ENCODE results near the gene NFE2L3. TPM values are rescaled to one million over a fixed set of nuclear protein-coding genes. Genes with fewer than 3 reads are reported as not detected.

Gene NFE2L3
- total and polyA plus RNA-seq, 9 of the 15 experiments (the other 6 are each of a cell fraction or from before 2014, with no cell fraction given): 2.9 to 16.9 (median 12.4) TPM

DNA sequence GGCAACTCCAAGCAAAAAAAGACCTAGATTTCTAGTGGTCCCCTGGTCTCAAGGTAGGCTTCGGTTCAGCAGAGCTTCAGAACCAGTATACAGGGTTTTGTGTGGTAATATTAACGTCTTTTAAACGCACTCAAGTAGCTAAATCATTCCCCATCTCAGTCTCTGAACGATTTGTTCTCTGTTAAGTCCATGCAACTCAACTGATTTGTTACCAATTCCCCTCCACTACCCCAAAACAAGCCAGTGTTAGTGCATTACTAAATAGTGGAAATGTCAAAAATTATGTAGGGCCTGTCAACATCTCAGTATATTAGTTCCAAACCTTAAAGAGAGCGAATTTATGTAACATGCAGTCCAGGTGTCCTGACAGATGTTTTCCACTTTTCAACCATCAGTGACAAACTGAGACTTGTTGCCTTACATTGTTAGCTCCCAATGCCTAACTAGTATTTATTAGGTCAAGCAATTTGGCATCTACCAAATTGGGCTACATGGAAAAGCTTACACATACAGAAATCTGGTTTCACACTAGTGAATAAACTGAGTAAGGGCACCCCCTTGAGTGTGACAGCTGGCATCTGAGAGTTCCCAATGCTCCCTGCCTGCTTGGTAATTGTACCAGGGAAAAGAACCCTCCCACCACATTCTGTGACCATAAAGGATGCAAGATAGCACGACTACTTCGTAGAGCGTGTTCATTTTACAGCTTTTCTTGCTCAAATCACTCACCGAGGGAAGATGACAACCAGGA is 36.4 kb downstream of the NFE2L3 start:
- intact Hi-C loops (cut with micrococcal nuclease) (no loop called here), in situ Hi-C loops (cut with MboI) (no loop called here)
- no peaks in the 10 kb centered on the region for H3K9me1 ChIP-seq (ENCODE audit: control insufficient read depth, insufficient read depth, low read length)
- H2AFZ ChIP-seq (ENCODE audit: low read depth, low read length): no peak overlapping the region
- peaks cover 23% of the 10 kb centered on the region for H3K79me2 ChIP-seq (ENCODE audit: control insufficient read depth, insufficient read depth, low read length)
- no peaks in the 10 kb centered on the region for H3K27me3 ChIP-seq (ENCODE audit: control insufficient read depth in 2 of 2, insufficient read depth in 2 of 2, low read length in 2 of 2)
- peaks cover 60% of the 10 kb centered on the region for H3K36me3 ChIP-seq (ENCODE audit: control insufficient read depth, insufficient read depth, low read length)
- H3K9me3 ChIP-seq (replicated peaks; ENCODE audit: control insufficient read depth, insufficient read depth, low read depth, low read length): no peaks in the 10 kb centered on the region
- WGBS (ENCODE audit: insufficient coverage, low coverage, missing lambda C conversion rate): 58% methylated on average over 9 of the region's 9 CpGs
- peaks cover 15% of the 10 kb centered on the region; the same call in 1 of the 2 replicates for H4K20me1 ChIP-seq (replicated peaks; ENCODE audit: control insufficient read depth, insufficient read depth, low read length)
- H3K4me1 ChIP-seq (replicated peaks in 1 of 2; ENCODE audit: control insufficient read depth in 2 of 2, insufficient read depth in 2 of 2, low read length in 2 of 2): peaks cover 0 to 27% of the 10 kb centered on the region in 2 experiments; a peak in 3 of 5 replicates
- ChIA-PET CTCF (ENCODE audit: low intra/inter-chr PET ratio) (interaction anchor here (0.6 kb wide), 1 partner anchor 9 kb away, joined by 3 read pairs; no protein-coding TSS in a partner anchor), POLR2A (interaction anchor here (0.5 to 4.0 kb wide), 31 partner anchors 9 to 612 kb away, joined by 3 to 80 read pairs (median 4); partner anchors contain the start of gene HNRNPA2B1)
- no peak overlapping the region for H3K4me3 ChIP-seq
- DNase-seq (ENCODE audit: extremely low read depth in 1 of 4, low spot score in 3 of 4): no peak
- no peak overlapping the region for H3K9ac ChIP-seq (ENCODE audit: insufficient read depth in 1 of 2, low read depth in 2 of 2, low read length in 2 of 2)
- peak overlapping the region; percentile 61 for H3K27ac ChIP-seq (ENCODE audit: extremely low read depth, low read depth, low read length)
- BruUV-seq (replicated peaks): no TSS peak
- H3K4me2 ChIP-seq (ENCODE audit: insufficient read depth, low read length): no peak overlapping the region
- no peak for FAIRE-seq
- peak; percentile 20 for ATAC-seq
- TF ChIP-seq SREBF2 (CRISPR knock-in tag; IDR thresholded peaks at IDR 0.05) (no peak), HDAC6 (IDR thresholded peaks at IDR 0.05; ENCODE audit: low read depth, low read length) (no peak), SRSF1 (IDR thresholded peaks at IDR 0.05; ENCODE audit: low read depth, low read length) (no peak), IRF2 (CRISPR knock-in tag; IDR thresholded peaks at IDR 0.05) (no peak), ZNF140 (CRISPR knock-in tag; IDR thresholded peaks at IDR 0.05) (no peak), SAFB2 (IDR thresholded peaks at IDR 0.05; ENCODE audit: borderline replicate concordance, low read depth, low read length, severe bottlenecking) (no peak), MAFG (tag; conservative IDR thresholded peaks at IDR 0.05) (no peak), POLR2AphosphoS5 (IDR thresholded peaks at IDR 0.05; ENCODE audit: control insufficient read depth, insufficient read depth, low read depth, low read length) (peak; percentile 91), FOXK1 (CRISPR knock-in tag; IDR thresholded peaks at IDR 0.05; ENCODE audit: borderline replicate concordance) (0 out of 2 replicates have a peak, but pooled peaks have one; percentile 23), CAMTA2 (CRISPR knock-in tag; conservative IDR thresholded peaks at IDR 0.05) (peak; percentile 58; the same call in 1 of the 2 replicates), ZNF586 (CRISPR knock-in tag; conservative IDR thresholded peaks at IDR 0.05) (0 out of 2 replicates have a peak, but pooled peaks have one; percentile 11), TCF7L2 (IDR thresholded peaks at IDR 0.05; ENCODE audit: low read depth, low read length) (no peak), NCOR1 (IDR thresholded peaks at IDR 0.05) (peak; percentile 33; the same call in 1 of the 2 replicates)
- TF ChIP-seq, protein P1, sequence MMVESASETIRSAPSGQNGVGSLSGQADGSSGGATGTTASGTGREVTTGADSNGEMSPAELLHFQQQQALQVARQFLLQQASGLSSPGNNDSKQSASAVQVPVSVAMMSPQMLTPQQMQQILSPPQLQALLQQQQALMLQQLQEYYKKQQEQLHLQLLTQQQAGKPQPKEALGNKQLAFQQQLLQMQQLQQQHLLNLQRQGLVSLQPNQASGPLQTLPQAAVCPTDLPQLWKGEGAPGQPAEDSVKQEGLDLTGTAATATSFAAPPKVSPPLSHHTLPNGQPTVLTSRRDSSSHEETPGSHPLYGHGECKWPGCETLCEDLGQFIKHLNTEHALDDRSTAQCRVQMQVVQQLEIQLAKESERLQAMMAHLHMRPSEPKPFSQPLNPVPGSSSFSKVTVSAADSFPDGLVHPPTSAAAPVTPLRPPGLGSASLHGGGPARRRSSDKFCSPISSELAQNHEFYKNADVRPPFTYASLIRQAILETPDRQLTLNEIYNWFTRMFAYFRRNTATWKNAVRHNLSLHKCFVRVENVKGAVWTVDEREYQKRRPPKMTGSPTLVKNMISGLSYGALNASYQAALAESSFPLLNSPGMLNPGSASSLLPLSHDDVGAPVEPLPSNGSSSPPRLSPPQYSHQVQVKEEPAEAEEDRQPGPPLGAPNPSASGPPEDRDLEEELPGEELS (CRISPR knock-in tag; IDR thresholded peaks at IDR 0.05; ENCODE audit: borderline replicate concordance): 0 out of 2 replicates have a peak, but pooled peaks have one; percentile 18
- TF ChIP-seq, protein P2, sequence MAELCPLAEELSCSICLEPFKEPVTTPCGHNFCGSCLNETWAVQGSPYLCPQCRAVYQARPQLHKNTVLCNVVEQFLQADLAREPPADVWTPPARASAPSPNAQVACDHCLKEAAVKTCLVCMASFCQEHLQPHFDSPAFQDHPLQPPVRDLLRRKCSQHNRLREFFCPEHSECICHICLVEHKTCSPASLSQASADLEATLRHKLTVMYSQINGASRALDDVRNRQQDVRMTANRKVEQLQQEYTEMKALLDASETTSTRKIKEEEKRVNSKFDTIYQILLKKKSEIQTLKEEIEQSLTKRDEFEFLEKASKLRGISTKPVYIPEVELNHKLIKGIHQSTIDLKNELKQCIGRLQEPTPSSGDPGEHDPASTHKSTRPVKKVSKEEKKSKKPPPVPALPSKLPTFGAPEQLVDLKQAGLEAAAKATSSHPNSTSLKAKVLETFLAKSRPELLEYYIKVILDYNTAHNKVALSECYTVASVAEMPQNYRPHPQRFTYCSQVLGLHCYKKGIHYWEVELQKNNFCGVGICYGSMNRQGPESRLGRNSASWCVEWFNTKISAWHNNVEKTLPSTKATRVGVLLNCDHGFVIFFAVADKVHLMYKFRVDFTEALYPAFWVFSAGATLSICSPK (IDR thresholded peaks at IDR 0.05; ENCODE audit: borderline replicate concordance): no peak
- TF ChIP-seq, protein P3, sequence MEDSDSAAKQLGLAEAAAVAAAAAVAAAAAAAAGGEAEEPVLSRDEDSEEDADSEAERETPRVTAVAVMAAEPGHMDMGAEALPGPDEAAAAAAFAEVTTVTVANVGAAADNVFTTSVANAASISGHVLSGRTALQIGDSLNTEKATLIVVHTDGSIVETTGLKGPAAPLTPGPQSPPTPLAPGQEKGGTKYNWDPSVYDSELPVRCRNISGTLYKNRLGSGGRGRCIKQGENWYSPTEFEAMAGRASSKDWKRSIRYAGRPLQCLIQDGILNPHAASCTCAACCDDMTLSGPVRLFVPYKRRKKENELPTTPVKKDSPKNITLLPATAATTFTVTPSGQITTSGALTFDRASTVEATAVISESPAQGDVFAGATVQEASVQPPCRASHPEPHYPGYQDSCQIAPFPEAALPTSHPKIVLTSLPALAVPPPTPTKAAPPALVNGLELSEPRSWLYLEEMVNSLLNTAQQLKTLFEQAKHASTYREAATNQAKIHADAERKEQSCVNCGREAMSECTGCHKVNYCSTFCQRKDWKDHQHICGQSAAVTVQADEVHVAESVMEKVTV (CRISPR knock-in tag; IDR thresholded peaks at IDR 0.05): no peak
